HG03342 (cell line): ENCODE data around the gene CCNC.

Source experiments
- ATAC-seq: cut with Tn5 transposase; IDR thresholded peaks from one replicate; pipeline ENCODE4 v1.9.1; 2021; ENCODE audit warnings: mild to moderate bottlenecking, moderate library complexity; ENCODE audit not compliant: unreplicated experiment

The CCNC gene

DNA sequence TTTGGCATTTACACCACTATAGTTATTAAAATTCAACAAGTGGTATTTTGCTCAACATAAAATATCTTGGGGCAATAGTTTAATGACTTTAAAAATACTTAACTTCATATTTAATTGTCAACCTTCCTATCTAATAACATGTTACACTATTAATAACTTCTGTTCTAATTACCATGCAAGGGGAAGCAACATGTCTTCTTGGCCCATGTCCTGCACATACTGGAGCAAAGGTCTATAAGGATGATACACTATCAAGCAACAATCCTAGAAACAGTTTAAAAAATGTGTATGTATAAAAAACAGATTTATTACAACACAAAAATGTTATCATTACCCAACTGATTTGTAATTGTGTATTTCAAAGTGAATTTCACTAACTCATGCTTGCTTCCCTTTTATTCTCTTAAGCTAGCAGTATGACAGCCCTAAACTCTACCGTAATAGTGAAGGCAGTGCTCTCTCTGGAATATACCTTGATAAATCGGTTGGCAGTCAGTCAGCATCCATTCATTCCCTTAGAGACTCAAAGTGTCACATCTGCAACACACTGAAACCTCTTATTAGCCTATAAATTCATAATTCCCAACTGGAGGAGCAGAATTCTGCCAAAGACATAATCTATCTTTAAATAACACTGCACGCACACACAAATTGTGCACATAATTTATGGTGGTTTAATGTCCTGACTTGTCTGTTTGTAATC lies 18.3 kb downstream of the CCNC start:
- ATAC-seq = no peak

DNA sequence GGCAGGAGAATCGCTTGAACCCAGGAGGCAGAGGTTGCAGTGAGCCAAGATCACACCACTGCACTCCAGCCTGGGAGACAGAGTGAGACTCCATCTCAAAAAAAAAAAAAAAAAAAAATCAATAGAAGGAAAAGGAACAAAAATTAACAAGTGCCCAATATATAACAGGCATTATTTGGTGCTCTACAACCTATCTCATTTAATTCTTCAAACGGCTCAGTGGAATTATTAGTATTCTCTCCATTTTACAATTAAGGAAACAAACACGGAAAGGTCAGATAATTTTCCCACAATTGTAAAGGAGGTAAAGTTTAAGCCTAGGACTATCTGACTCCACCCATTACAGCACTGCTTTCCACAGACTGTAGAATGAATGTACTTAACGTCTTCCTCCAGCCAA lies 19.8 kb downstream of the CCNC start:
- no peak for ATAC-seq

DNA sequence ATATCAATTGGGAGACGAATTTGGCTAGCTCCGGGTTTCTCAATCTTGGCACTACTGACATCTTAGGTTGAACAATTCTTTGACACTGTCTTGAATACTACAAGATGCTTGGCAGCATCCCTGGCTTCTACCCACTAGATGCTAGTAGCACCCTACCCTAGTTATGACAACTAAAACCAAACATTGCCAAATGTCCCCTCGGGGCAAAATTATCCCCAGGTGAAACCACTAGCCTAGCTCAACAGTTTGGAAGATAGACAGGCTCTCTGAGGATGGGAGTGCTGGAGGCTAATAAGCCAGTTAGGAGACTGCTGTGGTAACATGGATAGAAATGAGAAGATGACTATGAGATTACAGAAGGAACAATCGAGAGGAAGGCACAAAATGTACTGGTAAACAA lies 20.9 kb downstream of the CCNC start:
- no peak for ATAC-seq

DNA sequence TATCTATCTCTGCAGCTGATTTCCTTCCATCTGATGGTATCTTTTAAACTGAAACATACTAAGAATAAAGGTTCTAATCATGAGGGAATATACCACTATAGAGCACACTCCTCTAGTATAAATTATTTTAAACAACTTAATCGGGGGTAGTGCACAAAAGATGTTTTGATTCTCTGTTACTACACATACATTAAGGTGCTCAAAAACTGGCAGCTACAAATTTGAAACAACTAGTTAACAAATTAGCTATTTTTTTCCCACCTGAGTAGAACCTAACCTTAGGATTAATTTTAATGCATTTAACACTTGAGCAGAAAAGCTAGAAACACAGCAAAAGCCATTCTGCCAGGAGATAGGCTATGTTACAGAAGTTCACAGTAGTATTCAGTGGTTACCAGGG lies 23.0 kb downstream of the CCNC start:
- no peak for ATAC-seq

DNA sequence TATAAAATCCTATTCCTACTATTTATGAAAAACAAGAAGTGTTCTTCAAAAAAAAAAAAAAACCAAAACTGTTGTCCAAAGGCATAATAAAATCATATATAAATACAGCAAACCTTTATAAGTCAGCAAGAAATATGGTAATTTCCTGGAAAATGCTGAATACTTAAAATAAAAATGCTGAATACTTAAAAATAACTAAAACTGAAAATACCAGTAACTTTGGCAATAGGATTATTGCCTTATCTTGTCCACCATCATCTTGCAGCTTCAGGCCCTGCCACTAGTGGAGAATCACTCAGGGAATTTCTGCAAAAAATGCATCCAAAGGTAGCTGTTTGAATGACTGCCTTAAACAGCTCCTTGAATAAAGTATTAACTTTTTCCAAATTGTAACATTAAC lies 24.5 kb downstream of the CCNC start:
- ATAC-seq = no peak

DNA sequence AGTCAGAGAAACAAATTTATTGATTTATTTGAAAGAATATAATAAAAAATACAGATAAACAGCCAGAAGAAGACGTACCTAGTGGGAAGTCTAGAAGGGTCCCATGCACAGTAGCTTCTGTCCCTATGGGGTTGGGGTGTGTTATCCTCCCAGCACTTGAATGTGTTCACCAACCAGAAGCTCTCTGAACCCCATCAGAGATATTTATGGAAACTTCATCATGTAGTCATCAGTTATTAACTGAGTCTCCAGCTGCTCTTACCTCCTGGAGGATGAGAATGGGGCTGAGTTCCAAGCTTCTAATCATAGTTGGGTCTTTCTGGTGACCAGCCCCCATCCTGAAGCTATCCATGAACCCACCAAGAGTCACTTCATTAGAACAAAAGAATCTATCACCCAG lies 37.8 kb downstream of the CCNC start:
- no peak for ATAC-seq

DNA sequence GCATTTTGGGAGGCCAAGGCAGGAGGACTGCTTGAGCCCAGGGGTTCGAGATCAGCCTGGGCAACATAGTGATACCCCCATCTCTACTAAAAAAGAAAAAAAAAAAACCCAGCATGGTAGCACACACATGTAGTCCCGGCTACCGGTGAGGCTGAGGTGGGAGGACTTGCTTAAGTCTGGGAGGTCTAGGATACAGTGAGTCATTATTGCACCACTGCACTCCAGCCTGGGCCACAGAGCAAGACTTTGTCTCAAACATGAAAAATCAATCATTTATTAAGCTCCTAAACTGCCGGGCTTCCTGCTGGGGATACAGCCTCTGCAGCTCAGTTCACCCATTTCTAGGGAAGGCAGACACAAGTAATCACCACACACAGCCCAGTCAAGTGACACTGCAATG lies 45.9 kb downstream of the CCNC start:
- ATAC-seq = no peak

DNA sequence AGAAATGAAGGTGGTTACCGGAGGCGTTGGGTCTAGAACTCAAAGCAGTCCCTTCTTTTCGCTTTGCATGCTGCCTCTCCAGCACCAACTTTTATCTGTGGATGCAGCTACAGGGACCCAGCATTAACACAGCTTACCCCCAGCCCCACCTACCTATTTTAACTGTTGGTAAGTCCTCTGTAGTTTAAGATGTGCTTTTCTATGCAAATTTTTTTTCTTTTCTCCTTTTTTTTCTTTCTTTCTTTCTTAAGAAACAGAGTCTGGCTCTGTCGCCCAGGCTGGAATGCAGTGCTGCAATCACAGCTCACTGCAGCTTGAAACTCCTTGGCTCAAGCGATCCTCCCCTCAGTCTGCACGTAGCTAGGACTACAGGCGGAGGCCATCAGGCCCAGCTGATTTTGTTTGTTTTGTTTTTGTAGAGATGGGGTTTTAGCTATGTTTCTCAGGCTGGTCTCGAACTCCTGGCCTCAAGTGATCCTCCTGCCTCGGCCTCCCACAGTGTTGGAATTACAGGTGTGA lies 46.8 kb downstream of the CCNC start:
- ATAC-seq = peak; percentile 14

DNA sequence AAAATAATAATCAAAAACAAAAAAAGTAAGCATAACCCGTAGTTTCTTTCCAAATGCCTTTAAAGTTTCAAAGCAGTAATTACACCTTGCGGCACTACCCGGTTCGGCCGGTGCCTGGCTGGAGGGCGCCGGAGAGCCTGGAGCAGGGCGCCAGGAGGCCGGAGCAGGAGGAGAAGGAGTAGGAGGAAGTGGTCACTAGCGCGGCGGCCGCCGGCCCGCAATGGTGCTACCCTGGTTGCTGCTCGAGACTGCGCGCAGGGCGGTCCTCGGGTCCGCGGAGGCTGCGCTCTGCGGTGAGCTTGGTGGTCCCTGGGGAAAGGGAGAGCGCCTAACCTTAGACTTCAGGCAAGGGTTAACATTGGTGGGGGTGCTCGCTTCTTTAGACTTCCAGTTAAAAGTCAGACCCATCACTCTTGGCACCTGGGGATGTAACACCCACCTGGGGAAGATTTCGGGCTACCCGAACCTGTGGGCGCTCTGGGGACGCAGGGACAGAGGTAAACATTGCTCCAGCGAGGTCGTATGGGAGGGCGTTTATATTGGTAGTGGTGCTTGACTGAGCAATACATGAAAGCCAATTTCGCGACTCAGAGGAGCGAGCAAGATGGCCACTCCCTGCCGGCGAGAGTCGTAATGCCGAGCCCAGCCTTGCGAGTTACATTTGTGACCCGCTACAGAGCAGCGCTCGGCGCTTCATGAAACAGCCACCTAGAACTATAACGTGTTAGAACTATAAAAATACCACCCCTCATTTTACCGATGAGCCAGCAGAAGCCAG lies 47.4 kb downstream of the CCNC start:
- ATAC-seq = peak; percentile 93

DNA sequence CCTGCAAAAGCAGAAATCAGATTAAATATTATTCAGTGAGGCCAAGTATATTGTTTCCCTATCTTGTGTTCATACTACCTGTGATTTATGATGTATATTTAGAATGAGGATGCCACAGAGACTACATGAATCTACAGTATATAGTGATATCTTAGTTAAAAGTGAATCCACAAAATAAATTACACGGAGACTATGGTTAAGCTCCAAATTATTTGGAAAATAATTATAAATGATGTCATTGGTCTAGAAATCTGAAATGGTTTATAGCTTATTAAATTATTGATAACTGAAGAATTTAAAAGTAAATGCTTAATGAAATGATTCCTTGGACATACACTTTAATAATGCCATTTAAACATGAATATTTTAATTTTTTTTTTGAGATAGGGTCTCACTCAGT lies 49.0 kb downstream of the CCNC start:
- ATAC-seq = no peak

DNA sequence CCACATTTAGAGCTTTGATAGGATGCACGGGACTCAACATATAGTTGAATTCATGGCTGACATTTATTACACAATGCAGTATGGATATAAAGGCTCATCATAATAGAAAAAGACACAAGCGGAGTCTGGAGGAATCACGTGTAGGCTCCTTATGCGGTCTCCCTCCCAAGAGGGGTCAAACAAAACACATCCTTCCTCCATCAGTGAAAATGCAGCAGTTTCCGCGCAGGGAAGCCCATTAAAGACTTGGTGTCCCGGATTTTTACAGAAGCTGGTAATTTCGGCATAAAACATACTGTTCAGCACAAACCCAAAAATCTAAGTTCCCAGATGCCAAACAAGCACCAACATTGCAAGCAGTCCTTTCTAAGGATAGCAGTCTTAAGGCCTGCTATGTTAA lies 54.4 kb downstream of the CCNC start:
- no peak for ATAC-seq

DNA sequence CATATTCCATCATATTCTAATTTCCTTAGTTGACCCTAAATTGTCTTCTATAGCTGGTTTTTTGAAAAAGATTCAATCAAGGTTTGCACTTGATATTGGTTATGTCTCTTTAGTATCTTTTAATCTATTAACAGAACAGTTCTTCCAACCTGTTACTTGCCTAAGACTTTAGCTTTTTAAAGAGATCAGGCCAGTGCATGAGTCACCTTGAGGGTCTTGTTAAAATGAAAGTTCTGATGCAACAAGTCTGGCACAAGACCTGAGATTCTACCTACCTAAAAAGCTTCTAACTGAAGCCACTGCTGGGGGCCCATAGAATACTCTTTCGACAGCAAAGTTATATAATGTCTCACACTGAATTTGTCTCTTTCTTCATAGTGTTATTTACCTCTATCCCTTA lies 56.4 kb downstream of the CCNC start:
- ATAC-seq = no peak

DNA sequence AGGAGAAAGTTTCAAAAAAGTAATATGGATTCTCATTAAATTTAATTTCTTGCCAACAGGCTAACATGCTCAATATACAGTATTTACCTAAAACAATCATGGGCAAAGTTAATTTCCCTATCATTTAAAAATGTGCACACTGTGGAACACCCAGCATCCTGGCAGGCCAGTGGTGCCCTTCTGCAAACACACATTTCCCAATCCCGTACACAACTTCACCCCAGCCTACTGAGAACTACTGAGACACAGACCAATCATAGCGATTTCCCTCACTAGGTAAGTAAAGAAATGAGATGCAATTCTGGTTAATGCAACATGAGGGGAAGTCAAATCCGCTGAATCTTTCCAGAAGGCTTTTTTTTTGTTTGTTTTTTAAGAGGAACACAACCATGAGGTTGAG lies 60.8 kb downstream of the CCNC start:
- no peak for ATAC-seq

DNA sequence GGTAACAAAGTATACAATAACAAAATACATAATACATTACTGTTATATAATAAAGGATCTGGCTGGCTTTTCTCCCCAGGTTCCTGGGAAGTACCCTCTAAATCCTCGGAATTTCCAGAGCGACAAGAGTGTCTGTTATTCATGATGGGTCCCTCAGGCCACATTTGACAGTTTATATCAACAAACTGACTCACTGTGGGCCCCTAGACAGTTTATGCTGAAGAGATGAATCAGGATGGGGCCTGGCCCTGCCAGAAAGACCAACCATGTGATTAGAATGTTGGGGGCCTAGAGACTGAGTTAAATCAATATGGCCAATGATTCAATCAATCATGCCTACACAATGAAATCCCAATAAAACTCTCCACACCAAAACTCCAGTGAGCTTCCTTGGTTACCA lies 66.7 kb downstream of the CCNC start:
- no peak for ATAC-seq

DNA sequence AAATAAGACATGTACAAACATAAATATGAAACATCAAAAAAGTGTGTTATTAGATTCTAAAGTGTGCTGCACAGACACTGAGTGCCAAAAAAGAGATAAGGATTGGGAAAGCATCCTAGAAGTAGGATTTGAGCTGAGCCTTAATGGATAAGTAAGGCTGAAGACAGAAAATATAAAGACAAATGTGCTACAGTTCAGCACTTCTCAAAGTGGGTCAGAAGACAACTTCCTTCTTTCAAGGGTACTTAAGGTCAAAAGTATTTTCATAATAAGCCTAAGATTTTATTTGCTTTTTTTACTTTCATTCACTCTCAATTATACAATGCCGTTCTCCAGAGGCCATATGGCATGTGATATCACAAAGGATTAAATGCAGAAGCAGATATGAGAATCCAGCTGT lies 70.0 kb downstream of the CCNC start:
- ATAC-seq = no peak

DNA sequence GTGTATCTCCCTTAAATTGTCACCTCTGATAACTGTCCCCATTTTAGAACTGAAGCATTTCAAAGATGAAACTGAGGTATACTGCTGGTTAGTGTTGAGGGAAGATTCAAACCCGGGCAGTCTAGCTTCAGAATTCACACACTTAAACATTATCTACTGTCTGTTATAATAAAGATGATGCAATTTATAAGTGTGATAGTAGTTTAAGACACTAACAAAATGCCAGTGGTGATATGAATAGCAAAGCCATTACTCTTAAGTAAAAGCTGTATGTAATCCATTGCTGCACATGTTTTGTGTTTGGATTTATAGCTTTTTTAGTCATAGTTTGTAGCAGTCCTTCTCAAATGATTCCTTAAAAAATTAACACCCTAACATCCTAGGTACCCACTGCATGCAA lies 73.0 kb downstream of the CCNC start:
- no peak for ATAC-seq
